Gastrocnemius medialis (tissue), 4 donors: ENCODE measurements around the gene OR4M1.

Experiments used
- CTCF ChIP-seq, 5 experiments: fragments of 450-650 bp in 3 of 5; fragments of 200-600 bp in 2 of 5; sonication (generic) in 2 of 5; IDR thresholded peaks in 4 of 5; conservative IDR thresholded peaks in 1 of 5; 1 replicate in 4 of 5; 2 replicates in 1 of 5; pipeline ENCODE4 v1.5.1; 2016 to 2019; ENCODE audit warnings: antibody characterized with exemption in 5 of 5, mild to moderate bottlenecking in 3 of 5, moderate library complexity in 3 of 5
- POLR2A ChIP-seq, 2 donors: fragments of 450-650 bp; IDR thresholded peaks; one replicate each; pipeline ENCODE4 v1.6.1; 2017; ENCODE audit warnings: antibody characterized with exemption in 2 of 2, mild to moderate bottlenecking in 2 of 2, moderate library complexity in 2 of 2

GRCh38 chr14:19801118-19801464 is 27.8 kb downstream of the OR4M1 start:
- no peak for TF ChIP-seq CTCF (IDR thresholded peaks at IDR 0.05 in 4 of 5, conservative IDR thresholded peaks at IDR 0.05 in 1 of 5)
- no peak for TF ChIP-seq POLR2A (IDR thresholded peaks at IDR 0.05)
